HepG2 (cell line): ENCODE results near the gene EEFSEC.

ENCODE experiments used
- EP300 ChIP-seq, 3 experiments: sonication (generic) in 1 of 3; formaldehyde crosslinking in 1 of 3; IDR thresholded peaks; 2 replicates each; pipeline versions ENCODE4 v1.5.1 to v1.6.1; 2011 to 2020; ENCODE audit warnings: low read depth in 2 of 3, low read length in 2 of 3, borderline replicate concordance in 1 of 3, improper control_type of control experiment in 1 of 3, mild to moderate bottlenecking in 1 of 3, missing genetic modification reagents in 1 of 3, moderate library complexity in 1 of 3
- POLR2AphosphoS5 ChIP-seq: IDR thresholded peaks from 2 replicates; pipeline ENCODE4 v1.6.1; 2012; ENCODE audit warnings: low read depth, low read length
- SP1 ChIP-seq, 2 experiments: fragments of 450-650 bp in 1 of 2; sonication (generic) in 1 of 2; formaldehyde crosslinking in 1 of 2; IDR thresholded peaks; 2 replicates each; pipeline versions ENCODE4 v1.4.0 to v1.6.1; 2016 to 2020; ENCODE audit warnings: missing genetic modification reagents in 1 of 2
- TBP ChIP-seq: sonication (generic); formaldehyde crosslinking; IDR thresholded peaks from 2 replicates; pipeline ENCODE4 v1.5.0; 2020; ENCODE audit warnings: missing genetic modification reagents
- ZFP36 ChIP-seq: fragments of 150-350 bp; IDR thresholded peaks from 2 replicates; pipeline ENCODE4 v1.6.1; 2018; ENCODE audit warnings: borderline replicate concordance, low read length, low read depth; ENCODE audit not compliant: partially characterized antibody
- TF ChIP-seq, protein P1 (sequence below): sonication (generic); formaldehyde crosslinking; IDR thresholded peaks from 2 replicates; pipeline ENCODE4 v1.4.0; 2020; ENCODE audit warnings: missing genetic modification reagents
- TF ChIP-seq, protein P2 (sequence below): sonication (generic); formaldehyde crosslinking; conservative IDR thresholded peaks from 2 replicates; pipeline ENCODE4 v1.4.0; 2020; ENCODE audit warnings: missing genetic modification reagents
- TF ChIP-seq, protein P3 (sequence below), 2 experiments: fragments of 450-650 bp in 1 of 2; sonication (generic) in 1 of 2; formaldehyde crosslinking; IDR thresholded peaks; 2 replicates each; pipeline versions ENCODE4 v1.5.0 to v1.8.0; 2020 to 2022; ENCODE audit warnings: mild to moderate bottlenecking in 1 of 2, missing genetic modification reagents in 1 of 2

DNA sequence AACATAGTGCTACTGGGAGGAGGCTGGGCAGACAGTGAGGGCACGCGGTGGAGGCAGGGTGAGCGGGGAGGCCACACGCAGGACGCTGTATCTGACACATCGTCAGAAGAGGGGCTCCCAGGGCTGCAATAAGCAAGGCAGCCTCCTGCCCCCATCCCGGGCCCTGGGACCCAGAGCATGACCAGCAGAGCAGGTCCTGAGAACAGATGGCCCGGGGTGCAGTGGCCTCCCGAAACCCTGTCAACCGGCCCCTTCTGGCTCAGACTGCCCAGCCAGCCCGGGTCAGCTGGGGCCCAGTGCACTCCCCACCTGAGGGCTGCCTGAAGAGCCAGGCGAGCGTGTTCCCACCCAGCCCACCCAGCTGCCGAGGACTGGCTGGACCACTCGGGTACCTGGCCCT lies 276.0 kb downstream of the EEFSEC start:
- TF ChIP-seq EP300 (IDR thresholded peaks at IDR 0.05; ENCODE audit: low read depth in 2 of 2, low read length in 2 of 2), result no peak
- TF ChIP-seq EP300 (CRISPR knock-in tag; IDR thresholded peaks at IDR 0.05; ENCODE audit: borderline replicate concordance), result no peak
- TF ChIP-seq, protein P1, sequence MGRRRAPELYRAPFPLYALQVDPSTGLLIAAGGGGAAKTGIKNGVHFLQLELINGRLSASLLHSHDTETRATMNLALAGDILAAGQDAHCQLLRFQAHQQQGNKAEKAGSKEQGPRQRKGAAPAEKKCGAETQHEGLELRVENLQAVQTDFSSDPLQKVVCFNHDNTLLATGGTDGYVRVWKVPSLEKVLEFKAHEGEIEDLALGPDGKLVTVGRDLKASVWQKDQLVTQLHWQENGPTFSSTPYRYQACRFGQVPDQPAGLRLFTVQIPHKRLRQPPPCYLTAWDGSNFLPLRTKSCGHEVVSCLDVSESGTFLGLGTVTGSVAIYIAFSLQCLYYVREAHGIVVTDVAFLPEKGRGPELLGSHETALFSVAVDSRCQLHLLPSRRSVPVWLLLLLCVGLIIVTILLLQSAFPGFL (CRISPR knock-in tag), result no peak
- TF ChIP-seq, protein P2, sequence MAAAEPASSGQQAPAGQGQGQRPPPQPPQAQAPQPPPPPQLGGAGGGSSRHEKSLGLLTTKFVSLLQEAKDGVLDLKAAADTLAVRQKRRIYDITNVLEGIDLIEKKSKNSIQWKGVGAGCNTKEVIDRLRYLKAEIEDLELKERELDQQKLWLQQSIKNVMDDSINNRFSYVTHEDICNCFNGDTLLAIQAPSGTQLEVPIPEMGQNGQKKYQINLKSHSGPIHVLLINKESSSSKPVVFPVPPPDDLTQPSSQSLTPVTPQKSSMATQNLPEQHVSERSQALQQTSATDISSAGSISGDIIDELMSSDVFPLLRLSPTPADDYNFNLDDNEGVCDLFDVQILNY (CRISPR knock-in tag), result no peak
- no peak for TF ChIP-seq TBP (CRISPR knock-in tag)
- TF ChIP-seq ZFP36, result no peak
- no peak for TF ChIP-seq SP1 (IDR thresholded peaks at IDR 0.05)
- no peak for TF ChIP-seq SP1 (CRISPR knock-in tag; IDR thresholded peaks at IDR 0.05)
- TF ChIP-seq, protein P3, sequence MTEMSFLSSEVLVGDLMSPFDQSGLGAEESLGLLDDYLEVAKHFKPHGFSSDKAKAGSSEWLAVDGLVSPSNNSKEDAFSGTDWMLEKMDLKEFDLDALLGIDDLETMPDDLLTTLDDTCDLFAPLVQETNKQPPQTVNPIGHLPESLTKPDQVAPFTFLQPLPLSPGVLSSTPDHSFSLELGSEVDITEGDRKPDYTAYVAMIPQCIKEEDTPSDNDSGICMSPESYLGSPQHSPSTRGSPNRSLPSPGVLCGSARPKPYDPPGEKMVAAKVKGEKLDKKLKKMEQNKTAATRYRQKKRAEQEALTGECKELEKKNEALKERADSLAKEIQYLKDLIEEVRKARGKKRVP (CRISPR knock-in tag; IDR thresholded peaks at IDR 0.05), result no peak
- TF ChIP-seq POLR2AphosphoS5, result no peak
